Measurements from ENCODE around the gene CD300H. TPM values are rescaled to one million over a fixed set of nuclear protein-coding genes. Genes with fewer than 3 reads are reported as not detected.

Gene CD300H
- total RNA-seq, 6 experiments from 2014 or later = 1.2 TPM; not detected in 5

DNA sequence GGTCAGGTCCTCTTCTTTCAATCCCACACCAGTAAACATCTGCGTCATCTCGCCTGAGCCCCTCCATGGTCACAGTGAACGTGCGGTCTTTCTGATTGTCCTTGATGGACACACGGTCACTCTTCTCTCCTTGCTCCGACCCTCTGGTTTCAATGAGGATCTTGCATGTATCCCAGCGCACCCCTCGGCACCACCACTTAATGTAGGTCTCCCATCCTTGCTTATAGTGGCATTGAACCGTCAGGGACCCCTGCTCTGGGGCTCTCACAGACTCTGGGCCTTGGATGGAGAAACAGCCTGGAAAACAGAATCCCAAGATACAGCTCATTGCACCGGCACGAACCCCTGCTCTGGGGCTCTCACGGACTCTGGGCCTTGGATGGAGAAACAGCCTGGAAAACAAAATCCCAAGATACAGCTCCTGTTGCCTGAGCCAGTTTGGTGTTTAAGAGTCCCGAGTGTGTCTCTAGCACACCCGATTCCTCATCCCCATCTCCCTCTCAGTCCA lies 41.5 kb downstream of the CD300H start:
- no peak for TF ChIP-seq POLR2A (IDR thresholded peaks at IDR 0.05)
- TF ChIP-seq, protein P1, sequence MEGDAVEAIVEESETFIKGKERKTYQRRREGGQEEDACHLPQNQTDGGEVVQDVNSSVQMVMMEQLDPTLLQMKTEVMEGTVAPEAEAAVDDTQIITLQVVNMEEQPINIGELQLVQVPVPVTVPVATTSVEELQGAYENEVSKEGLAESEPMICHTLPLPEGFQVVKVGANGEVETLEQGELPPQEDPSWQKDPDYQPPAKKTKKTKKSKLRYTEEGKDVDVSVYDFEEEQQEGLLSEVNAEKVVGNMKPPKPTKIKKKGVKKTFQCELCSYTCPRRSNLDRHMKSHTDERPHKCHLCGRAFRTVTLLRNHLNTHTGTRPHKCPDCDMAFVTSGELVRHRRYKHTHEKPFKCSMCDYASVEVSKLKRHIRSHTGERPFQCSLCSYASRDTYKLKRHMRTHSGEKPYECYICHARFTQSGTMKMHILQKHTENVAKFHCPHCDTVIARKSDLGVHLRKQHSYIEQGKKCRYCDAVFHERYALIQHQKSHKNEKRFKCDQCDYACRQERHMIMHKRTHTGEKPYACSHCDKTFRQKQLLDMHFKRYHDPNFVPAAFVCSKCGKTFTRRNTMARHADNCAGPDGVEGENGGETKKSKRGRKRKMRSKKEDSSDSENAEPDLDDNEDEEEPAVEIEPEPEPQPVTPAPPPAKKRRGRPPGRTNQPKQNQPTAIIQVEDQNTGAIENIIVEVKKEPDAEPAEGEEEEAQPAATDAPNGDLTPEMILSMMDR (IDR thresholded peaks at IDR 0.05) = no peak
- ATAC-seq = no peak
- intact Hi-C loops (cut with DNase I) = no loop called here

DNA sequence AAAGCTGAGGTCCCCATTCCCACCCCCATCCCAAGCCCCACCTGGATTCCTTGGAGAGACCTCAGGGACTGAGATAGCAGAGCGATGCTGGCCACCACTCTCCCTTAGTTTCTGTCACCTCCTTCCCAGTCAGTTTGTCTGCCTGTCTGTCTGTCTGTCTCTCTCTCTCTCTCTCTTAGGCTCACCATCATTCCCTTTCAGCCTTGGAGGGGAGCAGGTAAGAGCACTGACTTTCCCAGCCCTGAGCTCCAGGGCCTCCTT lies 41.9 kb downstream of the CD300H start:
- Histone ChIP-seq H3K4me1 (no peaks in the 10 kb centered on the region), H3K27ac (no peak overlapping the region), H3K27me3 (no peaks in the 10 kb centered on the region), H3K9me3 (no peaks in the 10 kb centered on the region), H3K36me3 (no peaks in the 10 kb centered on the region), H3K4me3 (no peak overlapping the region)
- no CpG with 5 or more reads among the region's 1 CpG for WGBS (ENCODE audit: insufficient coverage, low coverage, low lambda C conversion rate, missing lambda C conversion rate)
- DNase-seq (no peak), ATAC-seq (no peak)
- intact Hi-C loops (cut with DNase I) = no loop called here
- no peak for TF ChIP-seq POLR2A (IDR thresholded peaks at IDR 0.05)
- TF ChIP-seq, protein P1 (IDR thresholded peaks at IDR 0.05) = no peak

More for the DNA sequence above, 41.5 kb downstream of the CD300H start:
- no peak overlapping the region for H3K27ac ChIP-seq
- no peaks in the 10 kb centered on the region for H3K4me1 ChIP-seq
- H3K36me3 ChIP-seq = no peaks in the 10 kb centered on the region
- no peak overlapping the region for H3K4me3 ChIP-seq
- H3K9me3 ChIP-seq = no peaks in the 10 kb centered on the region
- DNase-seq = peak in 1 of 3 donors; percentile 44
- no peaks in the 10 kb centered on the region for H3K27me3 ChIP-seq
- 56% methylated on average over 6 of the region's 14 CpGs for WGBS (ENCODE audit: insufficient coverage, low coverage, low lambda C conversion rate, missing lambda C conversion rate)

DNA sequence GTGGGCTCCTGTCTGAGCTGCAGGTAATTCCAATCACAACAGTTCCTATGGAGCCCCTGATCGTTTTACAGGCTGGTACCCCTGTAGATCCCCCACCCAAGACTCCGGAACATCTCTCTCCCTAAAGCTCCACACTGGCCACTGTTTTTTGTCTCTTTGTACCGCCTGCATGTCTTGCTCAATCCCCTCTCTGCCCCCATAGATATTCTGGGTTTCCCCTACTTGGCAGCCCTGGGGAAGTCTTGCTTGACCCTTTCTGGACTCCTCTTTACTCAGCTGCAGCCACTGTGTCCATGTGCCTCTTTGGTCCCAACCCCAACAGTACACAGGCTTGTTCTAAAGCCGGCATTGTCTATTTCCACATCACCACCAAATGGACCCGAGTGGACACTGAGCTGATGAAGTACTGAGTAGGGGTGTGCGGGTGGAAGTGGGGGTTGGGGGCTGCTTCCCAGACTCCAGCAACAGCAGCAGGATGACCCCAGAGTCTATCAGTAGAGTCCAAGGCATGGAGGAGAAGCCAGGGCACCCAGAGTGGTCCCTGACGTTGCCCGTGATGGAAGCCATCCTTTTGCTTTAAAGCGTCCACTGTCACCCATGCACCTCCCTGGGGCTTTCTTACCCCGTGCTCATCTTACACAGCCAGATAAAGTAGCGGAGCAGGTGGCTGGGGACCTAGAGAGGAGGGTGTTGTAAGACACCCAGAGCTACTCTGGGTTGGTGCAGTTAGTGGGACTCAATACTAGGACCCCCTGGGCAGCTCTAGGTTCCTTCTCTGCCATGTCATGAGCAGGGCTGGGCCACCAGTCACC lies 42.5 kb downstream of the CD300H start:
- DNase-seq = peak in 1 of 3 donors; percentile 40
- Histone ChIP-seq H3K9me3 (no peaks in the 10 kb centered on the region), H3K4me3 (no peak overlapping the region), H3K27me3 (no peaks in the 10 kb centered on the region), H3K36me3 (no peaks in the 10 kb centered on the region), H3K4me1 (no peaks in the 10 kb centered on the region), H3K27ac (no peak overlapping the region)
- intact Hi-C loops (cut with DNase I) = no loop called here
- no peak for ATAC-seq
- TF ChIP-seq, protein P1 (IDR thresholded peaks at IDR 0.05) = no peak
- no peak for TF ChIP-seq POLR2A (IDR thresholded peaks at IDR 0.05)
- 54% methylated on average over 5 of the region's 11 CpGs for WGBS (ENCODE audit: insufficient coverage, low coverage, low lambda C conversion rate, missing lambda C conversion rate)

DNA sequence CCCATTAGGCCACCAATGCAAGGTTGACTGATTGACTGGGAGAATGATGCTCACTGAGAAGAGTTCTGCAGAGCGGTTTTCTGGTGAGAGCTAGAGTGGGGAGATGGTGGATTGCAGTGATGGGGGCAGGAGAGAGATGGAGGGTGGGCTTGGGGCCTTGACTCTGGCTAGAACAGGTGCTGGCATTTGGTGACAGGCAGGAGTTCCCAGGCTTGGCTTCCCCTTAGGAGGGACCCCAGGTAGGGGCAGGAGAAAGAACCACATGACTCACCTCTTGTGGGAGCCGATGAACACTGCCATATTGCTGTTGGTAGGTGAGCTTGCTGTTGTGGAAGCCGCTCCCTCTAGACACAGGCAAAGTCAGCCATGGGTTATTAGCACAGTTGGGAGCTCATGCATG lies 44.0 kb downstream of the CD300H start:
- Histone ChIP-seq H3K27ac (no peak overlapping the region), H3K9me3 (no peaks in the 10 kb centered on the region), H3K4me1 (no peaks in the 10 kb centered on the region), H3K27me3 (no peaks in the 10 kb centered on the region), H3K36me3 (no peaks in the 10 kb centered on the region), H3K4me3 (no peak overlapping the region)
- intact Hi-C loops (cut with DNase I) = no loop called here
- DNase-seq (peak in 1 of 3 donors; percentile 39), ATAC-seq (no peak)
- TF ChIP-seq, protein P1 (IDR thresholded peaks at IDR 0.05) = no peak
- no peak for TF ChIP-seq POLR2A (IDR thresholded peaks at IDR 0.05)
- 50% methylated on average over 1 of the region's 3 CpGs for WGBS (ENCODE audit: insufficient coverage, low coverage, low lambda C conversion rate, missing lambda C conversion rate)
